Natural killer cell treated with Interleukin-12 subunit alpha and Interleukin-12 subunit beta and Interleukin-15 and Interleukin-18, amount 100 ng/mL, for 72 hours (primary cell): ENCODE data around the gene NFATC1. TPM values are rescaled to one million over a fixed set of nuclear protein-coding genes. Genes with fewer than 3 reads are reported as not detected.
A peak's percentile ranks its signal among the peaks of the same experiment; 100 is the strongest.

Source experiments
- ATAC-seq, 2 donors: fragments of 150-1000 bp; cut with Tn5 transposase in 1 of 2; sonication (Bioruptor Pico), chemical (Tn5 transposase) in 1 of 2; 2 replicates each; pipeline ENCODE4 v1.10.0; 2021
- DNase-seq: peaks from one replicate; pipeline ENCODE4 v3.0.0; 2022; ENCODE audit warnings: low spot score
- H3K27ac Mint-ChIP-seq, 2 donors: 1 replicate in 1 of 2; 2 replicates in 1 of 2; pipeline ENCODE4 v1.8.0; 2022; ENCODE audit warnings: mixed read lengths in 2 of 2, mild to moderate bottlenecking in 1 of 2, moderate library complexity in 1 of 2
- H3K27me3 Mint-ChIP-seq, 2 donors: 1 replicate in 1 of 2; 2 replicates in 1 of 2; pipeline ENCODE4 v1.8.0; 2022; ENCODE audit warnings: mixed read lengths in 2 of 2
- H3K36me3 Mint-ChIP-seq: one replicate; pipeline ENCODE4 v1.8.0; 2022; ENCODE audit warnings: mixed read lengths
- H3K4me1 Mint-ChIP-seq, 2 donors: 1 replicate in 1 of 2; 2 replicates in 1 of 2; pipeline ENCODE4 v1.8.0; 2022; ENCODE audit warnings: low read depth in 2 of 2, mixed read lengths in 2 of 2, mild to moderate bottlenecking in 1 of 2
- H3K4me3 Mint-ChIP-seq: one replicate; pipeline ENCODE4 v1.8.0; 2022; ENCODE audit warnings: mixed read lengths
- H3K9me3 Mint-ChIP-seq: 2 replicates; pipeline ENCODE4 v1.8.0; 2022; ENCODE audit warnings: mixed read lengths
- total RNA-seq, 2 donors: library from RNA; stranded (reverse); gene quantifications; one replicate each; pipeline ENCODE4 v1.2.3, GENCODE V29; 2022

Gene NFATC1
- total RNA-seq, 2 donors from 2014 or later, result 22.3 to 34.4 TPM

DNA sequence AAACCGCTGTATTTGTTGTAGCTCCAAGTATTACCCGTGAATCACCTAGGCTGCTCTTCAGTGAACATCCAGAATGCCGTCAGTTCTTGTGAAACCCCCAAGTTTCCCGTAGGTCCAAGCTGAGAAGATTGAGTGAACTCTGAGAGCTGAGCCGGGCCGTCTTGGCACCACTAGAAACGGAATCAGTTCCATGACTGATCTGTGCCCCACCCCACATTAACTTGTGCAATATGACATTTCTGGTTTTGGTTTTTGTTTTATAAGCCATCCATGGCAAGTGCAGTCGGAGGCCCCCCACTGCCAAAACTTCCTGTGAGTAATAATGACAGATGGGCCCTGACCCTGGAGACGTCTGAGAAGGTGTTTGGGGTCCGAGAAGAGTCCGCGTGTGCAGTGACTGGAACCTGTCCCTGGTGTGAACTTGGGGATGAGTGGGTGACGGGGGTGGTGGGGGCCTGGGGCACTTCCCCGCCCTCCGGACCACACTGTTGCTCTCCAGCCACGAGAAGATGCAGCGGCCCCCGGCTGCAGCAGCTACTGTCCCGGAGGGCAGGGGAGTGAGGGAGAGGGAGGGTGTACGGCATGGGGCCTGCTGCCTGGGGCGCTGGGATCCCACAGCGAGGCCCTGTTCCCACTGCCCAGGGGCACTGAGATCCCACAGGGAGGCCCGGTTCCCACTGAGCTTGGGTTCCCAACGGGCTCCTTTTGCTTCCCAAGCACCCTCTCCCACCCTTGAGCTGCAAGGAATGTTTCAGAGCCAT, 26.5 kb downstream of the NFATC1 start:
- DNase-seq (no peak), ATAC-seq (peak; percentile 56 to 67)
- Mint-ChIP-seq H3K27me3 (no peaks in the 10 kb centered on the region), H3K4me1 (peaks cover 16 to 19% of the 10 kb centered on the region in 2 donors), H3K27ac (no peak overlapping the region), H3K36me3 (peaks cover 7% of the 10 kb centered on the region), H3K9me3 (no peaks in the 10 kb centered on the region), H3K4me3 (no peak overlapping the region)

GRCh38 chr18:79422783-79423165, 27.0 kb downstream of the NFATC1 start:
- Mint-ChIP-seq H3K36me3 (peaks cover 7% of the 10 kb centered on the region), H3K27ac (no peak overlapping the region), H3K4me1 (peaks cover 16 to 19% of the 10 kb centered on the region in 2 donors), H3K9me3 (no peaks in the 10 kb centered on the region), H3K4me3 (no peak overlapping the region), H3K27me3 (no peaks in the 10 kb centered on the region)
- no peak for ATAC-seq
- no peak for DNase-seq

GRCh38 chr18:79423211-79424007, 27.7 kb downstream of the NFATC1 start:
- no peak overlapping the region for H3K4me3 Mint-ChIP-seq
- H3K4me1 Mint-ChIP-seq, result peaks cover 21 to 22% of the 10 kb centered on the region in 2 donors
- H3K36me3 Mint-ChIP-seq, result peaks cover 7% of the 10 kb centered on the region
- H3K9me3 Mint-ChIP-seq, result no peaks in the 10 kb centered on the region
- H3K27me3 Mint-ChIP-seq, result no peaks in the 10 kb centered on the region
- no peak for DNase-seq
- no peak overlapping the region for H3K27ac Mint-ChIP-seq
- no peak for ATAC-seq

- H3K4me3 Mint-ChIP-seq, result no peak overlapping the region
- peaks cover 7% of the 10 kb centered on the region for H3K36me3 Mint-ChIP-seq
- H3K27me3 Mint-ChIP-seq, result no peaks in the 10 kb centered on the region
- H3K4me1 Mint-ChIP-seq, result peaks cover 24% of the 10 kb centered on the region in 2 donors
- ATAC-seq (no peak), DNase-seq (no peak)
- peak overlapping the region in 1 of 2 donors; percentile 43 for H3K27ac Mint-ChIP-seq
- H3K9me3 Mint-ChIP-seq, result no peaks in the 10 kb centered on the region
Measured at GRCh38 chr18:79424008-79424565, 28.4 kb downstream of the NFATC1 start.

- peaks cover 7% of the 10 kb centered on the region for H3K36me3 Mint-ChIP-seq
- no peaks in the 10 kb centered on the region for H3K9me3 Mint-ChIP-seq
- no peak for ATAC-seq
- no peaks in the 10 kb centered on the region for H3K27me3 Mint-ChIP-seq
- no peak for DNase-seq
- peaks cover 24 to 27% of the 10 kb centered on the region in 2 donors for H3K4me1 Mint-ChIP-seq
- H3K4me3 Mint-ChIP-seq, result no peak overlapping the region
- H3K27ac Mint-ChIP-seq, result peak overlapping the region; percentile 1 to 43
Measured at GRCh38 chr18:79424880-79425568, 29.3 kb downstream of the NFATC1 start.

DNA sequence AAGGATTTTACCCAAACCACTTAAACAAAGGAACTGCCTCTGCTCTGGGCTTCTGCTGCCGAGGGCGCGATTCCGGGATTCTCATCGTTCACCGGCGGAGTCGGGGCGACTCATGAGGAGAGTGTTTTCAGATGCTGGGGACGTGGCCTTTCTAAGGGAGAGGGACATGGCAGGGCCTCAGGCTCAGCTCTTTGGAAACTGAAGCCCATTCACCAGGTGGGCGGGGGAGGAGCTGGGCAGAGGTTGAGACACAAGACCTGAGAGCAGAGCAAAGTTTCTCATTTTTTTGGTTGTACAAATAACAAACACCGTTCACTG, 29.8 kb downstream of the NFATC1 start:
- Mint-ChIP-seq H3K27me3 (no peaks in the 10 kb centered on the region), H3K27ac (no peak overlapping the region), H3K4me1 (peaks cover 22 to 25% of the 10 kb centered on the region in 2 donors), H3K9me3 (no peaks in the 10 kb centered on the region), H3K36me3 (peaks cover 7% of the 10 kb centered on the region), H3K4me3 (no peak overlapping the region)
- no peak for ATAC-seq
- DNase-seq, result no peak

GRCh38 chr18:79426376-79427300, 30.9 kb downstream of the NFATC1 start:
- no peak for ATAC-seq
- H3K4me3 Mint-ChIP-seq, result no peak overlapping the region
- peaks cover 21 to 28% of the 10 kb centered on the region in 2 donors for H3K4me1 Mint-ChIP-seq
- H3K27me3 Mint-ChIP-seq, result no peaks in the 10 kb centered on the region
- no peak for DNase-seq
- no peak overlapping the region for H3K27ac Mint-ChIP-seq
- H3K9me3 Mint-ChIP-seq, result no peaks in the 10 kb centered on the region
- H3K36me3 Mint-ChIP-seq, result peaks cover 7% of the 10 kb centered on the region

DNA sequence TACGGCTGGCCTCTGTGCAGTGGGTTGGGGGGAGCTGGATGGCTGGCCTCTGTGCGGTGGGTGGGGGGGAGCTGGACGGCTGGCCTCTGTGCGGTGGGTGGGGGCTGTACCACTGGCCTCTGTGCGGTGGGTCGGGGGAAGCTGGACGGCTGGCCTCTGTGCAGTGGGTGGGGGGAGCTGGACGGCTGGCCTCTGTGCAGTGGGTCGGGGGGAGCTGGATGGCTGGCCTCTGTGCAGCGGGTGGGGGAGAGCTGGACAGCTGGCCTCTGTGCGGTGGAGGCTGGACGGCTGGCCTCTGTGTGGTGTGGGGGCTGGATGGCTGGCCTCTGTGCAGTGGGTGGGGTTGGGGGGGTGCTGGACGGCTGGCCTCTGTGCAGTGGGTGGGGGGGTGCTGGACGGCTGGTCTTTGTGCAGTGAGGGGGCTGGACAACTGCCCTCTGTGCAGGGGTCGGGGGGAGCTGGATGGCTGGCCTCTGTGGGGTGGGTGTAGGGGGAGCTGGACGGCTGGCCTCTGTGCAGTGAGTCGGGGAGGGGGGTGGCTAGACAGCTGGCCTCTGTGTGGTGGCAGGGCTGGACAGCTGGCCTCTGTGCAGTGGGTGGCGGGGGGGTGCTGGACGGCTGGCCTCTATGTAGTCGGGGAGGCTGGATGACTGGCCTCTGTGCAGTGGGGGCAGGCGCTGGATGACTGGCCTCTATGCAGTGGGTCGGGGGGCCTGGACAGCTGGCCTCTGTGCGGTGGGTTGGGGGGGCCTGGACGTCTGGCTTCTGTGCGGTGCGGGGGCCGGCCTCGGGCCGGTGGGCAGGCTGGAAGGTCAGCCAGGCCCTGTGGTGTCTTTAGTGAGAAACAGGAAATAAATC, 31.9 kb downstream of the NFATC1 start:
- Mint-ChIP-seq H3K36me3 (peaks cover 7% of the 10 kb centered on the region), H3K9me3 (no peaks in the 10 kb centered on the region), H3K4me3 (no peak overlapping the region), H3K27ac (no peak overlapping the region), H3K4me1 (peaks cover 21 to 24% of the 10 kb centered on the region in 2 donors), H3K27me3 (no peaks in the 10 kb centered on the region)
- ATAC-seq, result no peak
- DNase-seq, result no peak

DNA sequence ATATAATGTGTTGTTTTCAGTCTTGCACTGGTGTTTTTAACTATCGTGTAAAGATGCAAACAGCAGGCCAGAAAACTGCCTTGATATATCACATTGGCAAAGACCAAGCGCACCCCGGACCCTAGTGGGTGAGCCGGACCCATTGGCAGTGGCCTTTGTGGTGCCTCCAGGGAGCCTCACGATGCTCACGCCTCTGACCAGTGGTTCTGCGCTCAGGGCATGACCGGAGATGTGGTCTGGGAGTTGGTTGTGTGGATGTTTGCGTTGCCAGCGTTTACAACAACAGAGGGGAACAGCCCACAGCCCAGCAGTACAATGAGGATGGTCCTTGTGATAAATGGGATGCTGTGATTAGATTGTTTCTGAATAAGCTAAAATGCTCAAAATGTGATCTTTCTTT, 32.6 kb downstream of the NFATC1 start:
- no peak overlapping the region for H3K4me3 Mint-ChIP-seq
- H3K4me1 Mint-ChIP-seq, result peaks cover 21 to 24% of the 10 kb centered on the region in 2 donors
- DNase-seq (no peak), ATAC-seq (no peak)
- no peaks in the 10 kb centered on the region for H3K27me3 Mint-ChIP-seq
- peaks cover 7% of the 10 kb centered on the region for H3K36me3 Mint-ChIP-seq
- peak overlapping the region in 1 of 2 donors; percentile 28 for H3K27ac Mint-ChIP-seq
- no peaks in the 10 kb centered on the region for H3K9me3 Mint-ChIP-seq

DNA sequence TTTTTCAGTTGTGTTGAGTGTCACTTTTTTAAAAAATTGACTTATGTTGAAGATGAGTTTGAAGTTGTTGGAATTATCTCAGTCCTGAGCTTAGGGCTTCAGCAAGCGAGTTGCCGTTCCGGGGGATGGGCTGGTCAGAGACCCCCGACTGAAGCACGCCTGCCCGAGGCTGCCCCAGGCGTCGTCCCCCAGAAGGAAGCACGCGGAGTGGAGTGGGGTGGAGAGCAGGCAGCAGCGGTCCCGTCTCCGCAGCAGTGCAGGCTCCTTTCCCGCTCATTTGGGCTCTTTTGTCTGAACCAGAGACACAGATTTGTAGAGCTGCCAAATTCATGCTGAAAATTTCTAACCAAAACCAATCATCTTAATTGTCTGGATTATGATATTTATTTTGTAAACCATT, 33.7 kb downstream of the NFATC1 start:
- Mint-ChIP-seq H3K27me3 (no peaks in the 10 kb centered on the region), H3K27ac (no peak overlapping the region), H3K4me1 (peaks cover 18 to 22% of the 10 kb centered on the region in 2 donors), H3K9me3 (no peaks in the 10 kb centered on the region), H3K36me3 (peaks cover 7% of the 10 kb centered on the region), H3K4me3 (no peak overlapping the region)
- ATAC-seq (no peak), DNase-seq (no peak)

- ATAC-seq (no peak), DNase-seq (no peak)
- Mint-ChIP-seq H3K4me3 (no peak overlapping the region), H3K9me3 (no peaks in the 10 kb centered on the region), H3K4me1 (peaks cover 14 to 18% of the 10 kb centered on the region in 2 donors), H3K36me3 (peaks cover 3% of the 10 kb centered on the region), H3K27me3 (no peaks in the 10 kb centered on the region), H3K27ac (no peak overlapping the region)
Measured at GRCh38 chr18:79429785-79430281, 34.1 kb downstream of the NFATC1 start.
